ENCODE data around the gene KRT2. TPM values are rescaled to one million over a fixed set of nuclear protein-coding genes. Genes with fewer than 3 reads are reported as not detected.

Gene KRT2
- total and polyA plus RNA-seq, 2 donors (not counting 3 experiments of a cell fraction or from before 2014, with no cell fraction given) = not detected

DNA sequence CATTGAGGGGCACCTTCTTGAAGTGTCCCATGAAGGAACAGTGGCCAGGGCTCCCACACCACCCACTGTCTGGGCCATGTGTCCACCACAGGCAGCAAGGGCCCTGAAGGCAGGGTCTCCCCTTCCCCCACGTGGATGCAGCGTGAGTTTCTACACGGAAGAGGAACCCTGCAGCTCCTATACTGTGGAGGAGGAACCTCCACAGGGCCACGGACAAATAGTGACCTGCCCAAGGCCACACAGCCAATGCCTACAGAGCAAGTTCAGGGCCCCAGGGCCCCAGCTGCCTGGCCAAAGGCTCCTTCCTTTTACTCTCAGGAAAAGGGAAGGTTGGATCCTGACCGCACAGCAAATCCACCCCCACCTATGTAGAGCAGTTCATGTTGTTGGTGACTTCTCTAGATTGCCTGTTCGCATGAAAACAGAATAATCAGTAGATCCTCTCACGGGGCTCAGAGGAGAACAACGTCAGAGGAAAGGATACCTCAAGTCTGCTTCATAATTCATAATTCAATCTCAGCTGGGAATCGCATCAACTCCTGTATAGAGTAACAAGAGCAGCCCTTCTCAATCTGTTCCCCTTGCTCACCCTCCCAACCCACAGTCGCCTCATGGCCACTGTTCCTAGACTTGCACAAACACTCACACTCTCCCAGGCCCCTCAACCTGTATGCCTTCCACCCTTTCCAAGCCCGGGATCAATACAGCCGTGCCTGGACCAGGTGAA is 22.6 kb downstream of the KRT2 start:
- ChIA-PET CTCF (interaction anchor here (1.1 kb wide), 1 partner anchor 231 kb away, joined by 3 read pairs; no protein-coding TSS in a partner anchor), POLR2A (no interaction called here)
- Histone ChIP-seq H3K27ac (ENCODE audit: insufficient read depth, low read depth, low read length) (no peak overlapping the region), H3K27me3 (ENCODE audit: control insufficient read depth in 2 of 2, insufficient read depth in 2 of 2, low read length in 2 of 2) (peaks cover 7 to 9% of the 10 kb centered on the region in 2 experiments), H3K4me2 (ENCODE audit: insufficient read depth, low read length) (no peak overlapping the region), H3K36me3 (ENCODE audit: control insufficient read depth in 2 of 2, extremely low read depth in 1 of 2, insufficient read depth in 2 of 2, low read length in 2 of 2) (no peaks in the 10 kb centered on the region), H4K20me1 (replicated peaks; ENCODE audit: control insufficient read depth, extremely low read depth, insufficient read depth, low read length) (no peaks in the 10 kb centered on the region), H3K4me3 (replicated peaks in 1 of 3; ENCODE audit: insufficient read depth in 1 of 3, low read depth in 1 of 3, low read length in 3 of 3) (no peak overlapping the region), H3K9me1 (replicated peaks; ENCODE audit: control insufficient read depth, extremely low read depth, insufficient read depth, low read length) (no peaks in the 10 kb centered on the region), H3K79me2 (ENCODE audit: control insufficient read depth, insufficient read depth, low read length) (no peaks in the 10 kb centered on the region), H3K9me3 (replicated peaks; ENCODE audit: control insufficient read depth, insufficient read depth, low read length) (no peaks in the 10 kb centered on the region), H3K4me1 (ENCODE audit: control insufficient read depth, extremely low read depth, insufficient read depth, low read length) (no peaks in the 10 kb centered on the region), H3K9ac (replicated peaks; ENCODE audit: extremely low read depth, insufficient read depth, low read length) (no peak overlapping the region), H2AFZ (ENCODE audit: low read depth, low read length) (no peak overlapping the region)
- TF ChIP-seq FOS (IDR thresholded peaks at IDR 0.05; ENCODE audit: borderline replicate concordance, insufficient read depth, low read length) (no peak), EZH2 (IDR thresholded peaks at IDR 0.05; ENCODE audit: borderline replicate concordance, low read depth, low read length, severe bottlenecking) (no peak), MYC (IDR thresholded peaks at IDR 0.05; ENCODE audit: low read depth, low read length) (no peak), GATA2 (IDR thresholded peaks at IDR 0.05; ENCODE audit: insufficient read depth, insufficient read length, low read depth, low read length) (no peak), POLR2AphosphoS5 (IDR thresholded peaks at IDR 0.05; ENCODE audit: insufficient read depth, low read depth, low read length) (no peak), JUN (IDR thresholded peaks at IDR 0.05; ENCODE audit: borderline replicate concordance, insufficient read depth, insufficient read length, low read depth) (no peak), POLR2A (IDR thresholded peaks at IDR 0.05; ENCODE audit: low read depth, low read length) (no peak)
- TF ChIP-seq, protein P1, sequence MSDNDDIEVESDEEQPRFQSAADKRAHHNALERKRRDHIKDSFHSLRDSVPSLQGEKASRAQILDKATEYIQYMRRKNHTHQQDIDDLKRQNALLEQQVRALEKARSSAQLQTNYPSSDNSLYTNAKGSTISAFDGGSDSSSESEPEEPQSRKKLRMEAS (IDR thresholded peaks at IDR 0.05; ENCODE audit: insufficient read depth, insufficient read length) = no peak
- TF ChIP-seq, protein P2, sequence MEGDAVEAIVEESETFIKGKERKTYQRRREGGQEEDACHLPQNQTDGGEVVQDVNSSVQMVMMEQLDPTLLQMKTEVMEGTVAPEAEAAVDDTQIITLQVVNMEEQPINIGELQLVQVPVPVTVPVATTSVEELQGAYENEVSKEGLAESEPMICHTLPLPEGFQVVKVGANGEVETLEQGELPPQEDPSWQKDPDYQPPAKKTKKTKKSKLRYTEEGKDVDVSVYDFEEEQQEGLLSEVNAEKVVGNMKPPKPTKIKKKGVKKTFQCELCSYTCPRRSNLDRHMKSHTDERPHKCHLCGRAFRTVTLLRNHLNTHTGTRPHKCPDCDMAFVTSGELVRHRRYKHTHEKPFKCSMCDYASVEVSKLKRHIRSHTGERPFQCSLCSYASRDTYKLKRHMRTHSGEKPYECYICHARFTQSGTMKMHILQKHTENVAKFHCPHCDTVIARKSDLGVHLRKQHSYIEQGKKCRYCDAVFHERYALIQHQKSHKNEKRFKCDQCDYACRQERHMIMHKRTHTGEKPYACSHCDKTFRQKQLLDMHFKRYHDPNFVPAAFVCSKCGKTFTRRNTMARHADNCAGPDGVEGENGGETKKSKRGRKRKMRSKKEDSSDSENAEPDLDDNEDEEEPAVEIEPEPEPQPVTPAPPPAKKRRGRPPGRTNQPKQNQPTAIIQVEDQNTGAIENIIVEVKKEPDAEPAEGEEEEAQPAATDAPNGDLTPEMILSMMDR (IDR thresholded peaks at IDR 0.05; ENCODE audit: extremely low read depth in 1 of 2, insufficient read depth in 1 of 2, low read depth in 1 of 2, low read length in 2 of 2) = no peak
- no TSS peak for BruUV-seq (replicated peaks)
- FAIRE-seq (no peak), DNase-seq (ENCODE audit: low read depth, low spot score) (no peak)
- intact Hi-C loops (cut with micrococcal nuclease) = no loop called here
- dilution Hi-C loops (cut with MboI; ENCODE audit: extremely low pct_ligation_motif_present, low sequenced_read_pairs) = no loop called here

All from endothelial cell of umbilical vein (primary cell).